Gastrocnemius medialis (tissue), 4 donors: ENCODE measurements around the gene FNDC5. TPM values are rescaled to one million over a fixed set of nuclear protein-coding genes. Genes with fewer than 3 reads are reported as not detected.

Source experiments
- ATAC-seq, 2 donors: fragments of 150-250 bp; one replicate each; pipeline ENCODE4 v1.9.1; 2016
- DNase-seq, 2 donors: peaks; one replicate each; pipeline ENCODE4 v3.0.0-alpha.2; 2019
- H3K27ac ChIP-seq, 4 donors: fragments of 200-600 bp; sonication (generic); 1 replicate in 1 of 4; 2 replicates in 3 of 4; pipeline ENCODE4 v1.5.1; 2016 to 2018; ENCODE audit warnings: mild to moderate bottlenecking in 2 of 4, moderate library complexity in 1 of 4
- H3K27me3 ChIP-seq, 3 donors: fragments of 200-600 bp; sonication (generic) in 2 of 3; 1 replicate in 1 of 3; 2 replicates in 2 of 3; pipeline versions ENCODE4 v1.5.1 to v1.6.0; 2016 to 2019; ENCODE audit warnings: mild to moderate bottlenecking in 1 of 3, moderate library complexity in 1 of 3
- H3K36me3 ChIP-seq, 2 donors: fragments of 200-600 bp; sonication (generic) in 1 of 2; one replicate each; pipeline ENCODE4 v1.5.1; 2017 to 2018
- H3K4me1 ChIP-seq, 2 donors: fragments of 200-600 bp; sonication (generic) in 1 of 2; one replicate each; pipeline ENCODE4 v1.5.1; 2016 to 2017; ENCODE audit warnings: mild to moderate bottlenecking in 2 of 2
- H3K4me3 ChIP-seq, 4 donors: fragments of 200-600 bp; sonication (generic) in 3 of 4; 1 replicate in 1 of 4; 2 replicates in 3 of 4; pipeline ENCODE4 v1.5.1; 2016 to 2019; ENCODE audit warnings: mild to moderate bottlenecking in 2 of 4
- H3K9me3 ChIP-seq, 3 donors: fragments of 200-600 bp; sonication (generic) in 2 of 3; 1 replicate in 1 of 3; 2 replicates in 2 of 3; pipeline ENCODE4 v1.5.1; 2016 to 2019
- POLR2A ChIP-seq, 2 donors: fragments of 450-650 bp; IDR thresholded peaks; one replicate each; pipeline ENCODE4 v1.6.1; 2017; ENCODE audit warnings: antibody characterized with exemption in 2 of 2, mild to moderate bottlenecking in 2 of 2, moderate library complexity in 2 of 2
- in situ Hi-C, 4 donors: fragments of 200-750 bp; cut with MboI; loops; one replicate each; pipeline versions ENCODE4 v1.15.0 to v1.8.0; 2017; ENCODE audit warnings: low sequenced_read_pairs in 4 of 4
- intact Hi-C: fragments of 100-400 bp; cut with DNase I; formaldehyde crosslinking; loops from one replicate; pipeline ENCODE4 v1.15.1; 2023; ENCODE audit warnings: low total_unique reads
- total RNA-seq, 4 donors: library from RNA; depleted of rRNA; stranded (reverse); fragments of >200 nt; gene quantifications; one replicate each; pipeline versions ENCODE4 v1.1.0 to v1.2.3, GENCODE V29; 2016
- TF ChIP-seq, protein P1 (sequence below), 5 experiments: fragments of 450-650 bp in 3 of 5; fragments of 200-600 bp in 2 of 5; sonication (generic) in 2 of 5; IDR thresholded peaks in 4 of 5; conservative IDR thresholded peaks in 1 of 5; 1 replicate in 4 of 5; 2 replicates in 1 of 5; pipeline ENCODE4 v1.5.1; 2016 to 2019; ENCODE audit warnings: antibody characterized with exemption in 5 of 5, mild to moderate bottlenecking in 3 of 5, moderate library complexity in 3 of 5

FNDC5 gene
- total RNA-seq: 100 to 1,000 TPM in 3 of 4 donors, 10 to 100 TPM in 1; 39.6 to 274 (median 114) TPM

DNA sequence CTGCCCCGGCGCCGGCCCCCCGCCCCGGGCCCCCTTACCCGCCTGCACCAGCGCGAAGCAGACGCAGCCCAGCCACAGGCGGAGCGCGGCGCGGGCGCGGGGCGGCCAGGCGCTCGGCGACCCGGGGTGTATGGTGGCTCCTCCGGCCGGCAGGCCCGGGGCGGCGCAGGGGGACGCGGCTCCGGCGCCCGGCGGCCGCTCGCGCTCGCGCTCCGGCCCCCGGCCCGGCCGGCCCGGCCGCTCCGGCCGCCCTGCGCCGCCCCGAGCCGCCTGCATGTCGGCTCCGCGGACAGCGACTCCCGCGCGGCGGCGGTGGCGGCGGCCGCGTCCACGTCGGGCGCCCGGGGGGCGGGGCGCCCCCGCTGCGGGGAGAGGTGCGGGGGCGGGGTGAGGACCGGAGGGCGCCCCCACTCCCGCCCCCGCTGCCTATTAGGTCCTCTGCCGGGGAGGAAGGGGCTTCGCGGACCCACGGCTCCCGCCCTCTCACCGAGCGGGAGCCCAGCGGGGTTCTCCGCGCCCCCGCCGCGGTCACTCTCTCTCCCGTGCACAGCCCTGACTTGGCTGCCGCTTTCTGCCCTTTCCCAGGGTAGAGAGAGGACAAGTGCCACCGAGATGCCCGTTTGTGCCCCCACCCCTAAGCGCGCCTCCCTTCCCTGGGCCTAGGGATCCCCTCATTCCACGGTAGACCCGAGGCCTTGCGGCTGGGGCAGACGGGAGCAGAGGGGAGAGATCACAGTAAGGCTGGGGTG is at the start of gene FNDC5:
Gene FNDC5, minus strand, starts transcription at position 298 of the 749 bp plus-strand sequence.
- ATAC-seq: peak; percentile 38 to 51
- intact Hi-C loops: no loop called here
- Histone ChIP-seq H3K36me3 (no peaks in the 10 kb centered on the region), H3K27me3 (no peaks in the 10 kb centered on the region), H3K4me1 (peaks cover 15 to 35% of the 10 kb centered on the region in 2 donors), H3K27ac (peak within 1 kb of the TSS; percentile 46 to 83 (median 70)), H3K4me3 (peak within 1 kb of the TSS; percentile 55 to 66 (median 56)), H3K9me3 (no peaks in the 10 kb centered on the region)
- in situ Hi-C loops: no loop called here
- no peak for DNase-seq
- no peak for TF ChIP-seq POLR2A (IDR thresholded peaks at IDR 0.05)
- TF ChIP-seq, protein P1, sequence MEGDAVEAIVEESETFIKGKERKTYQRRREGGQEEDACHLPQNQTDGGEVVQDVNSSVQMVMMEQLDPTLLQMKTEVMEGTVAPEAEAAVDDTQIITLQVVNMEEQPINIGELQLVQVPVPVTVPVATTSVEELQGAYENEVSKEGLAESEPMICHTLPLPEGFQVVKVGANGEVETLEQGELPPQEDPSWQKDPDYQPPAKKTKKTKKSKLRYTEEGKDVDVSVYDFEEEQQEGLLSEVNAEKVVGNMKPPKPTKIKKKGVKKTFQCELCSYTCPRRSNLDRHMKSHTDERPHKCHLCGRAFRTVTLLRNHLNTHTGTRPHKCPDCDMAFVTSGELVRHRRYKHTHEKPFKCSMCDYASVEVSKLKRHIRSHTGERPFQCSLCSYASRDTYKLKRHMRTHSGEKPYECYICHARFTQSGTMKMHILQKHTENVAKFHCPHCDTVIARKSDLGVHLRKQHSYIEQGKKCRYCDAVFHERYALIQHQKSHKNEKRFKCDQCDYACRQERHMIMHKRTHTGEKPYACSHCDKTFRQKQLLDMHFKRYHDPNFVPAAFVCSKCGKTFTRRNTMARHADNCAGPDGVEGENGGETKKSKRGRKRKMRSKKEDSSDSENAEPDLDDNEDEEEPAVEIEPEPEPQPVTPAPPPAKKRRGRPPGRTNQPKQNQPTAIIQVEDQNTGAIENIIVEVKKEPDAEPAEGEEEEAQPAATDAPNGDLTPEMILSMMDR (IDR thresholded peaks at IDR 0.05 in 4 of 5, conservative IDR thresholded peaks at IDR 0.05 in 1 of 5): no peak

DNA sequence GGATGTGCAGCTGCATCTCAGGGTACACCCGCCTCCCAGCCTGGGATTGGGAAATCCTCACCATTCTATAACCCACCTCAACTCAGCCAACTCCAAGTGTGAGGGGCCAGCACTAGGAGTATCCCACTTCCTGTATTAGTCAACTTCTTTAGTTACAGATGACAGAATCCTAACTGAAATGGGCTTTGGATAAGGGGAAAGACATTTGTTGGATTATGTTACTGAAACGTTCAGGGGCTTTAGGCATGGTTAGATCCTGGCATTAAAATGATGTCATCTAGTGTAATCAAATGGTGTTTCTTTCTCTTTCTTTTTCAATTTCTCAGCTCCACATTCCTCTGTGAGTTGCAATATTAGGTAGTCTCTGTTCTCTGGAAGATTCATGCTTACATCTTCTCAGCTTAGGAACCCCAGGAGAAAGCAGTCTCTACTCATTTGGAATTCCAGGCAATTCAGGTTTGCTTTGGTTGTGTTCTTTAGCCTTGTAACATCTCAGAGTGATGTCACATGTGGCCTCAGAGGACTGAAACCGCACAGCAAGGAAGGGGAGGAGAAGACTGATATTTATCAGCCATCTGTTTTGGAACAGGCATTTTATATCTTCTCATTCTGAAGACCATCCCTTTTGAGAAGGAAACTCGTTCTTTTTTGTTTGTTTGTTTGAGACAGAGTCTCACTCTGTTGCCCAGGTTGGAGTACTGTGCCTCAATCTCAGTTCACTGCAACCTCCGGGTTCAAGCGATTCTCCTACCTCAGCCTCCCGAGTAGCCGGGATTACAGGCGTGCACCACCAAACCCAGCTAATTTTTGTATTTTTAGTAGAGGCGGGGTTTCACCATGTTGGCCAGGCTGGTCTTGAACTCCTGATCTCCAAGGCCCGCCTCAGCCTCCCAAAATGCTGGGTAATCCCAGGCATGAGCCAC is 49.4 kb upstream of the FNDC5 start:
- Histone ChIP-seq H3K27me3 (peaks cover 0 to 8% (median 6%) of the 10 kb centered on the region in 3 donors), H3K36me3 (no peaks in the 10 kb centered on the region), H3K27ac (no peak overlapping the region), H3K4me1 (peaks cover 0 to 4% of the 10 kb centered on the region in 2 donors), H3K9me3 (no peaks in the 10 kb centered on the region), H3K4me3 (no peak overlapping the region)
- peak in 1 of 2 donors; percentile 21 for DNase-seq
- ATAC-seq: peak in 1 of 2 donors; percentile 46
- intact Hi-C loops: no loop called here
- TF ChIP-seq, protein P1 (IDR thresholded peaks at IDR 0.05 in 4 of 5, conservative IDR thresholded peaks at IDR 0.05 in 1 of 5): no peak
- in situ Hi-C loops: loop anchor here in 1 of 4 donors (10.0 kb wide), 1 partner anchor 155 kb away; no protein-coding TSS in a partner anchor

GRCh38 chr1:32918179-32918578 is 47.5 kb upstream of the FNDC5 start:
- in situ Hi-C loops: no loop called here
- H3K36me3 ChIP-seq: no peaks in the 10 kb centered on the region

DNA sequence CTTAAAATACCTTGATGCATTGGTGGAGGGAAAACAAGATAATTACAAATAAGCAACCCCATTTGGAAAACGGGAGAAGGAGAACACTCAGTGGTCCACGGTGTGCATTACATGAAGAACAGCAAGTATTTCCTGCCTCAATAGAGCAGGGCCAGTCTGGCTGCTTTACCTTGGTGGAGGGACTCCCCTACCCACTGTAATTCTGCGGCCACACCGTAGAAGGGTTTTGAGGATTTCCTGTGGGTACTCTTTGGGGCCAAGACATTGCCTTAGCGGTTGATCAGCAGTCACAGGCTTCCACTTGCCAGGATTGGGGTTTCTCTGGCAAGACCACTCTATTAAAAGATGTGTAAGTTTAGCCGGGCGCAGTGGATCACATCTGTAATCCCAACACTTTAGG is 46.8 kb upstream of the FNDC5 start:
- H3K27me3 ChIP-seq: no peaks in the 10 kb centered on the region
- in situ Hi-C loops: no loop called here
- no peaks in the 10 kb centered on the region for H3K9me3 ChIP-seq
- no peak overlapping the region for H3K27ac ChIP-seq
- no peak for TF ChIP-seq POLR2A (IDR thresholded peaks at IDR 0.05)
- TF ChIP-seq, protein P1 (IDR thresholded peaks at IDR 0.05 in 4 of 5, conservative IDR thresholded peaks at IDR 0.05 in 1 of 5): no peak
- ATAC-seq (no peak), DNase-seq (no peak)
- no peak overlapping the region for H3K4me3 ChIP-seq
- H3K4me1 ChIP-seq: peaks cover 0 to 4% of the 10 kb centered on the region in 2 donors
- H3K36me3 ChIP-seq: no peaks in the 10 kb centered on the region
- intact Hi-C loops: no loop called here

More at GRCh38 chr1:32918179-32918578, 47.5 kb upstream of the FNDC5 start:
- no peaks in the 10 kb centered on the region for H3K9me3 ChIP-seq
- intact Hi-C loops: no loop called here
- TF ChIP-seq, protein P1 (IDR thresholded peaks at IDR 0.05 in 4 of 5, conservative IDR thresholded peaks at IDR 0.05 in 1 of 5): no peak
- TF ChIP-seq POLR2A (IDR thresholded peaks at IDR 0.05): no peak
- ATAC-seq: no peak
- H3K4me3 ChIP-seq: no peak overlapping the region
- peaks cover 0 to 4% of the 10 kb centered on the region in 2 donors for H3K4me1 ChIP-seq
- no peak for DNase-seq
- no peak overlapping the region for H3K27ac ChIP-seq
- no peaks in the 10 kb centered on the region for H3K27me3 ChIP-seq
